A549 (cell line): ENCODE data around the gene MYOD1. TPM values are rescaled to one million over a fixed set of nuclear protein-coding genes. Genes with fewer than 3 reads are reported as not detected.

Experiments
- ATAC-seq, 2 experiments: fragments of 200-7000 bp in 1 of 2; fragments of >200 bp in 1 of 2; cut with Nextera tagmentation in 1 of 2; cut with Tn5 transposase in 1 of 2; 3 replicates each; pipeline versions ENCODE4 v1.8.0 to v1.9.1; 2018 to 2020; ENCODE audit warnings: mild to moderate bottlenecking in 1 of 2, moderate library complexity in 1 of 2
- CTCF ChIA-PET: fragments of 300-600 bp; sonication (Branson Sonifier 250); formaldehyde crosslinking; extraction: SDS; loops from one replicate; lab custom pipeline; 2021; ENCODE audit warnings: antibody characterized with exemption, inconsistent platforms; lab: Yijun Ruan, JAX
- POLR2A ChIA-PET: fragments of 350-600 bp; formaldehyde crosslinking; extraction: SDS; loops from one replicate; lab custom pipeline; 2021; ENCODE audit warnings: antibody characterized with exemption, inconsistent platforms; lab: Yijun Ruan, JAX
- DNase-seq, 2 experiments: peaks; one replicate each; pipeline versions ENCODE4 v3.0.0 to v3.0.0-alpha.2; 2011 to 2016; ENCODE audit warnings: low read depth in 1 of 2, low spot score in 1 of 2
- FAIRE-seq: peaks from 2 replicates; lab custom pipeline; 2011; peaks lifted over from hg19 to GRCh38; lab: Jason Lieb, UNC
- H3K27ac ChIP-seq, 2 experiments: fragments of >200 bp; sonication (Bioruptor Twin); formaldehyde crosslinking; 3 replicates each; pipeline ENCODE4 v1.5.1; 2016 to 2017
- H3K4me1 ChIP-seq: fragments of >200 bp; sonication (Bioruptor Twin); formaldehyde crosslinking; 3 replicates; pipeline ENCODE4 v1.6.1; 2016
- H3K4me2 ChIP-seq: fragments of >200 bp; sonication (Bioruptor Twin); formaldehyde crosslinking; 3 replicates; pipeline ENCODE4 v1.6.1; 2016
- H3K4me3 ChIP-seq: fragments of >200 bp; sonication (Bioruptor Twin); formaldehyde crosslinking; 3 replicates; pipeline ENCODE4 v1.5.1; 2016
- H3K9me3 ChIP-seq: fragments of >200 bp; sonication (Bioruptor Twin); formaldehyde crosslinking; 3 replicates; pipeline ENCODE4 v1.6.1; 2016
- BHLHE40 ChIP-seq: IDR thresholded peaks from 2 replicates; pipeline ENCODE4 v1.6.1; 2012; ENCODE audit warnings: low read depth, low read length, inconsistent platforms
- FOSL2 ChIP-seq, 2 experiments: fragments of 450-650 bp in 1 of 2; fragments of >200 bp in 1 of 2; sonication (Bioruptor Twin) in 1 of 2; formaldehyde crosslinking; IDR thresholded peaks; 2 replicates each; pipeline versions ENCODE4 v1.5.0 to v1.6.1; 2016 to 2020; ENCODE audit warnings: mild to moderate bottlenecking in 1 of 2, moderate library complexity in 1 of 2
- HEYL ChIP-seq: fragments of 250-450 bp; sonication (Bioruptor Pico); IDR thresholded peaks from 2 replicates; pipeline ENCODE4 v1.8.0; 2021; ENCODE audit warnings: mild to moderate bottlenecking, moderate library complexity
- HOXA7 ChIP-seq: fragments of 250-450 bp; sonication (Bioruptor Pico); IDR thresholded peaks from 2 replicates; pipeline ENCODE4 v1.5.0; 2020; ENCODE audit warnings: mild to moderate bottlenecking, moderate library complexity
- HOXB13 ChIP-seq: fragments of 250-450 bp; sonication (Bioruptor Pico); IDR thresholded peaks from 2 replicates; pipeline ENCODE4 v1.5.0; 2020; ENCODE audit warnings: low read depth, mild to moderate bottlenecking, moderate library complexity
- HOXB5 ChIP-seq: fragments of 250-450 bp; sonication (Bioruptor Pico); IDR thresholded peaks from 2 replicates; pipeline ENCODE4 v1.5.0; 2020; ENCODE audit warnings: mild to moderate bottlenecking, moderate library complexity
- JUNB ChIP-seq: fragments of >200 bp; sonication (Bioruptor Twin); formaldehyde crosslinking; IDR thresholded peaks from 2 replicates; pipeline ENCODE4 v1.6.1; 2016
- MYC ChIP-seq: IDR thresholded peaks from 2 replicates; pipeline ENCODE4 v1.6.1; 2012; ENCODE audit warnings: mild to moderate bottlenecking, inconsistent platforms, low read length, improper control_type of control experiment, borderline replicate concordance
- PBX3 ChIP-seq: IDR thresholded peaks from 2 replicates; pipeline ENCODE4 v1.6.1; 2012
- PHF8 ChIP-seq: fragments of 200-600 bp; sonication (generic); IDR thresholded peaks from 2 replicates; pipeline ENCODE4 v1.6.1; 2016; ENCODE audit warnings: low read depth, mild to moderate bottlenecking, antibody characterized with exemption, moderate library complexity, borderline replicate concordance
- RARB ChIP-seq: fragments of 250-450 bp; sonication (Bioruptor Pico); IDR thresholded peaks from 2 replicates; pipeline ENCODE4 v1.8.0; 2021; ENCODE audit warnings: mild to moderate bottlenecking, moderate library complexity
- SREBF2 ChIP-seq: fragments of 450-650 bp; IDR thresholded peaks from 2 replicates; pipeline ENCODE4 v1.6.1; 2014; ENCODE audit warnings: mild to moderate bottlenecking, moderate library complexity
- ZSCAN20 ChIP-seq: fragments of 250-450 bp; sonication (Bioruptor Pico); IDR thresholded peaks from 2 replicates; pipeline ENCODE4 v1.8.0; 2022; ENCODE audit warnings: mild to moderate bottlenecking, moderate library complexity
- WGBS: methylation state at CpG from one replicate; pipeline ENCODE4 v1.1.6; 2017; ENCODE audit errors: missing lambda C conversion rate; 5-methylcytosine and 5-hydroxymethylcytosine counted together
- polyA plus RNA-seq, 4 experiments: library from polyadenylated mRNA; depleted of rRNA in 3 of 4; stranded (reverse); fragments of >200 nt; fragmentation: RNase III in 1 of 4; extraction: RNeasy Plus Mini Kit Qiagen cat#74134 plus additional on column Dnase treatment in 1 of 4; gene quantifications; 2 replicates in 3 of 4; 3 replicates in 1 of 4; pipeline ENCODE4 v1.2.3, GENCODE V29; 2011 to 2017
- TF ChIP-seq, protein P1 (sequence below): fragments of 200-600 bp; sonication (generic); IDR thresholded peaks from 2 replicates; pipeline ENCODE4 v1.6.1; 2016; ENCODE audit warnings: antibody characterized with exemption, mild to moderate bottlenecking, moderate library complexity
- TF ChIP-seq, protein P2 (sequence below): fragments of >200 bp; sonication (Bioruptor Twin); formaldehyde crosslinking; IDR thresholded peaks from 3 replicates; pipeline ENCODE4 v1.6.1; 2016
- TF ChIP-seq, protein P3 (sequence below): IDR thresholded peaks from 2 replicates; pipeline ENCODE4 v1.6.1; 2012

The MYOD1 gene
- polyA plus RNA-seq, 2 of the 4 experiments (the other 2 are of a cell fraction), result not detected

DNA sequence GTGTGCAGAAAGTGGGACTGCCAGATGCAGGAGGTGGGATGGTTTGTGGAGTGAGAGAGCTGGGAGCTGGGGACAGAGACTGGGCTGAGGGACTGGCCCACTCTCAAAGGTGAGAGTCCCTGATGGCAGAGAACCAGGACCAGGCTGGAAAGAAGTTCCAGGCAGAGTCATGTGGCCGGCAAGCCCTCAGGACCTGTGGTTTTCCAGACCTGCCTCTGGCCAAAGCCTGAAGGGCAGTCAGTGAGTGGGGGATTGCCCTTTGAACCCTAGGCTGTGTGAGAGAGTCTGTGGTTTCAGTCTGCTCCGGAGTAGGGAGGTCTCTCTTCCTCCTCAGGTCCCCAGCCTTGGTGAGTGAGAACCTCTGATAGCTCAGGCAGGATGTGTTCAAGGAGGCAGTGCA is 32.2 kb downstream of the MYOD1 start:
- 21% methylated on average over 2 of the region's 2 CpGs for WGBS
- CTCF ChIA-PET, result interaction anchor here (1.0 to 2.8 kb wide), 4 partner anchors 10 to 227 kb away, joined by 3 to 16 read pairs (median 8); no protein-coding TSS in a partner anchor
- no peak for FAIRE-seq

DNA sequence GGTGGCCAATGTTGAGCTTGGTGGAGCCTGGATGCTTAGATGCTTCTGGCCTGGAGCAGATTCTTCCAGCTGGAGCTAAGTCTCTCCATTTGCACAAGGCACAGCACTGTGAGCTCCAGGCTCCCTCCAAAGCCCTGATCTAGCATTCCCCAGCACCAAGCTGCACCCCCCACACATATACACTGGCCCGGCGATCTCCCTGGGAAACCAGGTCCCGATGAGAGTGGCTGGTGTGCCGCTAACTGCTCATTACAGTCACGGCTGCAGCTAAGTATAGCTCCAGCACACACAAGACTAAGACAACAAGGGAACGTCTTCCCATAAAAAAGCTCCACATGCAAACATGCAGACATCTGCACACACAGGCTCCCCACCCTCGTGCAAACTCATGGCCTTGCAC is 32.8 kb downstream of the MYOD1 start:
- ATAC-seq, result no peak
- Histone ChIP-seq H3K4me3 (no peak overlapping the region), H3K4me1 (no peaks in the 10 kb centered on the region), H3K27ac (no peak overlapping the region), H3K9me3 (no peaks in the 10 kb centered on the region), H3K4me2 (no peak overlapping the region)
- no peak for DNase-seq
- CTCF ChIA-PET, result interaction anchor here (1.0 to 2.8 kb wide), 4 partner anchors 9 to 227 kb away, joined by 3 to 16 read pairs (median 8); no protein-coding TSS in a partner anchor
- POLR2A ChIA-PET, result no interaction called here
- TF ChIP-seq HOXB5 (CRISPR knock-in tag) (no peak), SREBF2 (no peak), HOXB13 (no peak), ZSCAN20 (CRISPR knock-in tag) (no peak), PBX3 (no peak), JUNB (no peak), HEYL (CRISPR knock-in tag) (no peak), RARB (CRISPR knock-in tag) (no peak), BHLHE40 (no peak), FOSL2 (IDR thresholded peaks at IDR 0.05) (no peak), FOSL2 (CRISPR knock-in tag; IDR thresholded peaks at IDR 0.05) (no peak), PHF8 (no peak), MYC (no peak)
- TF ChIP-seq, protein P1, sequence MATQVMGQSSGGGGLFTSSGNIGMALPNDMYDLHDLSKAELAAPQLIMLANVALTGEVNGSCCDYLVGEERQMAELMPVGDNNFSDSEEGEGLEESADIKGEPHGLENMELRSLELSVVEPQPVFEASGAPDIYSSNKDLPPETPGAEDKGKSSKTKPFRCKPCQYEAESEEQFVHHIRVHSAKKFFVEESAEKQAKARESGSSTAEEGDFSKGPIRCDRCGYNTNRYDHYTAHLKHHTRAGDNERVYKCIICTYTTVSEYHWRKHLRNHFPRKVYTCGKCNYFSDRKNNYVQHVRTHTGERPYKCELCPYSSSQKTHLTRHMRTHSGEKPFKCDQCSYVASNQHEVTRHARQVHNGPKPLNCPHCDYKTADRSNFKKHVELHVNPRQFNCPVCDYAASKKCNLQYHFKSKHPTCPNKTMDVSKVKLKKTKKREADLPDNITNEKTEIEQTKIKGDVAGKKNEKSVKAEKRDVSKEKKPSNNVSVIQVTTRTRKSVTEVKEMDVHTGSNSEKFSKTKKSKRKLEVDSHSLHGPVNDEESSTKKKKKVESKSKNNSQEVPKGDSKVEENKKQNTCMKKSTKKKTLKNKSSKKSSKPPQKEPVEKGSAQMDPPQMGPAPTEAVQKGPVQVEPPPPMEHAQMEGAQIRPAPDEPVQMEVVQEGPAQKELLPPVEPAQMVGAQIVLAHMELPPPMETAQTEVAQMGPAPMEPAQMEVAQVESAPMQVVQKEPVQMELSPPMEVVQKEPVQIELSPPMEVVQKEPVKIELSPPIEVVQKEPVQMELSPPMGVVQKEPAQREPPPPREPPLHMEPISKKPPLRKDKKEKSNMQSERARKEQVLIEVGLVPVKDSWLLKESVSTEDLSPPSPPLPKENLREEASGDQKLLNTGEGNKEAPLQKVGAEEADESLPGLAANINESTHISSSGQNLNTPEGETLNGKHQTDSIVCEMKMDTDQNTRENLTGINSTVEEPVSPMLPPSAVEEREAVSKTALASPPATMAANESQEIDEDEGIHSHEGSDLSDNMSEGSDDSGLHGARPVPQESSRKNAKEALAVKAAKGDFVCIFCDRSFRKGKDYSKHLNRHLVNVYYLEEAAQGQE, result no peak
- TF ChIP-seq, protein P2, sequence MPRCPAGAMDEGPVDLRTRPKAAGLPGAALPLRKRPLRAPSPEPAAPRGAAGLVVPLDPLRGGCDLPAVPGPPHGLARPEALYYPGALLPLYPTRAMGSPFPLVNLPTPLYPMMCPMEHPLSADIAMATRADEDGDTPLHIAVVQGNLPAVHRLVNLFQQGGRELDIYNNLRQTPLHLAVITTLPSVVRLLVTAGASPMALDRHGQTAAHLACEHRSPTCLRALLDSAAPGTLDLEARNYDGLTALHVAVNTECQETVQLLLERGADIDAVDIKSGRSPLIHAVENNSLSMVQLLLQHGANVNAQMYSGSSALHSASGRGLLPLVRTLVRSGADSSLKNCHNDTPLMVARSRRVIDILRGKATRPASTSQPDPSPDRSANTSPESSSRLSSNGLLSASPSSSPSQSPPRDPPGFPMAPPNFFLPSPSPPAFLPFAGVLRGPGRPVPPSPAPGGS, result no peak
- TF ChIP-seq, protein P3, sequence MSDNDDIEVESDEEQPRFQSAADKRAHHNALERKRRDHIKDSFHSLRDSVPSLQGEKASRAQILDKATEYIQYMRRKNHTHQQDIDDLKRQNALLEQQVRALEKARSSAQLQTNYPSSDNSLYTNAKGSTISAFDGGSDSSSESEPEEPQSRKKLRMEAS, result no peak
- WGBS, result 18% methylated on average over 7 of the region's 7 CpGs
- no peak for FAIRE-seq

More for the DNA sequence above, 32.2 kb downstream of the MYOD1 start:
- Histone ChIP-seq H3K27ac (no peak overlapping the region), H3K9me3 (no peaks in the 10 kb centered on the region), H3K4me1 (no peaks in the 10 kb centered on the region), H3K4me2 (no peak overlapping the region), H3K4me3 (no peak overlapping the region)
- POLR2A ChIA-PET, result no interaction called here
- no peak for ATAC-seq
- TF ChIP-seq, protein P2, result no peak
- TF ChIP-seq HOXA7 (CRISPR knock-in tag), result no peak
- no peak for DNase-seq
